NK-92 (cell line): ENCODE data around the gene PPFIA2.

Experiments used
- DNase-seq: peaks from one replicate; lab custom pipeline; 2025; ENCODE audit not compliant: unreplicated experiment; lab: John Stamatoyannopoulos, UW

The PPFIA2 gene

GRCh38 chr12:81450920-81451739, 308.0 kb downstream of the PPFIA2 start:
- no peak for DNase-seq

- DNase-seq: no peak
Measured at GRCh38 chr12:81441629-81442028, 317.5 kb downstream of the PPFIA2 start.

GRCh38 chr12:81440001-81440400, 319.1 kb downstream of the PPFIA2 start:
- DNase-seq: no peak

GRCh38 chr12:81439344-81439743, 319.8 kb downstream of the PPFIA2 start:
- no peak for DNase-seq

GRCh38 chr12:81417056-81417455, 342.1 kb downstream of the PPFIA2 start:
- DNase-seq: no peak

GRCh38 chr12:81416571-81416970, 342.6 kb downstream of the PPFIA2 start:
- DNase-seq: no peak

GRCh38 chr12:81414441-81414840, 344.7 kb downstream of the PPFIA2 start:
- DNase-seq: no peak

- DNase-seq: no peak
Measured at GRCh38 chr12:81412940-81413339, 346.2 kb downstream of the PPFIA2 start.

GRCh38 chr12:81403348-81403747, 355.8 kb downstream of the PPFIA2 start:
- no peak for DNase-seq

- DNase-seq: no peak
Measured at GRCh38 chr12:81401241-81401640, 357.9 kb downstream of the PPFIA2 start.

- DNase-seq: no peak
Measured at GRCh38 chr12:81400024-81400423, 359.1 kb downstream of the PPFIA2 start.

GRCh38 chr12:81395431-81395830, 363.7 kb downstream of the PPFIA2 start:
- DNase-seq: no peak

- DNase-seq: no peak
Measured at GRCh38 chr12:81389550-81390099, 369.5 kb downstream of the PPFIA2 start.

- DNase-seq: no peak
Measured at GRCh38 chr12:81386101-81386500, 373.0 kb downstream of the PPFIA2 start.

- DNase-seq: no peak
Measured at GRCh38 chr12:81381951-81382350, 377.2 kb downstream of the PPFIA2 start.

- no peak for DNase-seq
Measured at GRCh38 chr12:81378601-81379285, 380.4 kb downstream of the PPFIA2 start.

GRCh38 chr12:81377771-81378170, 381.4 kb downstream of the PPFIA2 start:
- DNase-seq: no peak

GRCh38 chr12:81375969-81376368, 383.2 kb downstream of the PPFIA2 start:
- no peak for DNase-seq

GRCh38 chr12:81370456-81370855, 388.7 kb downstream of the PPFIA2 start:
- DNase-seq: no peak

GRCh38 chr12:81369175-81369574, 390.0 kb downstream of the PPFIA2 start:
- DNase-seq: no peak

- DNase-seq: no peak
Measured at GRCh38 chr12:81365284-81365683, 393.9 kb downstream of the PPFIA2 start.

- DNase-seq: no peak
Measured at GRCh38 chr12:81360916-81361315, 398.2 kb downstream of the PPFIA2 start.
